Measurements from ENCODE around the gene MOV10L1. TPM values are rescaled to one million over a fixed set of nuclear protein-coding genes. Genes with fewer than 3 reads are reported as not detected.

Gene MOV10L1
- total and polyA plus RNA-seq, 9 of the 15 experiments (the other 6 are each of a cell fraction or from before 2014, with no cell fraction given): 0.06 to 0.43 (median 0.15) TPM

- no peak for TF ChIP-seq ZNF717 (CRISPR knock-in tag; IDR thresholded peaks at IDR 0.05)
- 0 out of 2 replicates have a peak, but pooled peaks have one; percentile 32 for TF ChIP-seq CREB3 (tag; conservative IDR thresholded peaks at IDR 0.05; ENCODE audit: low read depth)
- no peak for TF ChIP-seq SRSF1 (IDR thresholded peaks at IDR 0.05; ENCODE audit: low read depth, low read length)
- no peak for TF ChIP-seq ATF4 (CRISPR knock-in tag; IDR thresholded peaks at IDR 0.05)
- no peak for TF ChIP-seq SMARCA5 (IDR thresholded peaks at IDR 0.05)
- no peak for TF ChIP-seq SMAD3 (CRISPR knock-in tag; conservative IDR thresholded peaks at IDR 0.05)
- peak; percentile 77 for TF ChIP-seq CREM (IDR thresholded peaks at IDR 0.05; ENCODE audit: low read depth)
- TF ChIP-seq POLR2AphosphoS2 (IDR thresholded peaks at IDR 0.05; ENCODE audit: low read length): no peak
- TF ChIP-seq CBX2 (IDR thresholded peaks at IDR 0.05; ENCODE audit: insufficient read depth, low read length, poor library complexity, severe bottlenecking): no peak
- TF ChIP-seq KDM4B (IDR thresholded peaks at IDR 0.05; ENCODE audit: borderline replicate concordance in 2 of 2, low read depth in 1 of 2): no peak; a peak in 1 of 4 replicates
- 0 out of 2 replicates have a peak, but pooled peaks have one; percentile 35 for TF ChIP-seq ZBTB2 (IDR thresholded peaks at IDR 0.05)
- TF ChIP-seq ZNF274 (IDR thresholded peaks at IDR 0.05; ENCODE audit: borderline replicate concordance, low read depth, low read length): no peak
- no peak for TF ChIP-seq ARNT (IDR thresholded peaks at IDR 0.05)
- TF ChIP-seq E2F8 (IDR thresholded peaks at IDR 0.05; ENCODE audit: low read depth, partially characterized antibody): no peak
- TF ChIP-seq MAFK (IDR thresholded peaks at IDR 0.05; ENCODE audit: low read length): no peak
- TF ChIP-seq PHB (CRISPR knock-in tag; IDR thresholded peaks at IDR 0.05): no peak
- no peak for TF ChIP-seq ZNF224 (CRISPR knock-in tag; IDR thresholded peaks at IDR 0.05)
- no peak for TF ChIP-seq NCOA4 (IDR thresholded peaks at IDR 0.05; ENCODE audit: partially characterized antibody)
- TF ChIP-seq LARP7 (IDR thresholded peaks at IDR 0.05): no peak
- no peak for TF ChIP-seq PTRF (tag; IDR thresholded peaks at IDR 0.05)
- TF ChIP-seq ZNF41 (CRISPR knock-in tag; conservative IDR thresholded peaks at IDR 0.05): no peak
Measured at GRCh38 chr22:50190182-50190940, 100.6 kb downstream of the MOV10L1 start (continued).

All from K562 (cell line).